Thoracic aorta (tissue), 2 donors: Measurements from ENCODE around the gene HDAC4. TPM values are rescaled to one million over a fixed set of nuclear protein-coding genes. Genes with fewer than 3 reads are reported as not detected.

Experiments used
- ATAC-seq: fragments of 150-250 bp; one replicate; pipeline ENCODE4 v1.8.0; 2017; ENCODE audit warnings: low read depth; ENCODE audit not compliant: insufficient number of reproducible peaks, low FRiP score
- DNase-seq: peaks from one replicate; pipeline ENCODE4 v3.0.0-alpha.2; 2020; ENCODE audit warnings: low spot score
- H3K27ac ChIP-seq, 2 donors: fragments of 200-600 bp; sonication (generic); 1 replicate in 1 of 2; 2 replicates in 1 of 2; pipeline ENCODE4 v1.5.1; 2016; ENCODE audit warnings: mild to moderate bottlenecking in 2 of 2, moderate library complexity in 2 of 2
- H3K27me3 ChIP-seq: fragments of 200-600 bp; sonication (generic); replicated peaks from 2 replicates; pipeline ENCODE4 v1.6.0; 2016; ENCODE audit warnings: mild to moderate bottlenecking; ENCODE audit not compliant: insufficient read depth
- H3K36me3 ChIP-seq: fragments of 200-600 bp; sonication (generic); one replicate; pipeline ENCODE4 v1.5.1; 2016
- H3K4me1 ChIP-seq, 2 donors: fragments of 200-600 bp; sonication (generic); 1 replicate in 1 of 2; 2 replicates in 1 of 2; pipeline versions ENCODE4 v1.5.1 to v1.6.0; 2016; ENCODE audit warnings: low read depth in 2 of 2, mild to moderate bottlenecking in 1 of 2; ENCODE audit not compliant: control insufficient read depth in 1 of 2
- H3K4me3 ChIP-seq: fragments of 200-600 bp; sonication (generic); 2 replicates; pipeline ENCODE4 v1.5.1; 2016; ENCODE audit warnings: mild to moderate bottlenecking
- H3K9me3 ChIP-seq: fragments of 200-600 bp; sonication (generic); 2 replicates; pipeline ENCODE4 v1.5.1; 2016
- total RNA-seq, 2 donors: library from RNA; depleted of rRNA; stranded (reverse); fragments of >200 nt; gene quantifications; one replicate each; pipeline versions ENCODE4 v1.1.0 to v1.2.3, GENCODE V29; 2016
- TF ChIP-seq, protein P1 (sequence below): fragments of 200-600 bp; sonication (generic); IDR thresholded peaks from one replicate; pipeline ENCODE4 v1.5.1; 2019; ENCODE audit warnings: antibody characterized with exemption

HDAC4 gene
- total RNA-seq, 2 donors from 2014 or later, result 79.2 to 163 TPM

DNA sequence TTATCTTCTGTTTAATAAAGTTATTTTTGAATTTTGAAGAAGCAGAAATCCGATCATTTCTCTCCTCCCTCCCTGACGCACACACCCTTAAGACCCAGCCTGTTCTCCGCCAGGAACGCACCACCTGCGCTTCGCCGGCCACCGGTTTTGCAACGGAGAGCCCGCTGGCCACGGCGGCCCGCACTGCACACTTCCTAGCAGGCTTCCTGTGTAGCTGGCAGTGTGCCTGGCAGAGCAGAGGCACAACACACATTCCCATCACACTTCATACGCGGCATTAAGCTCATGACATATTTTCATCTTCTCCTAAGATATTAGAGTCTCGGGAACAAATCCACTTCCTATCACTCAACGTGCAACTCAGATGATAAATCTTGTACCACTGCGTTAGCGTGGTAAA lies 148.0 kb downstream of the HDAC4 start:
- TF ChIP-seq, protein P1, sequence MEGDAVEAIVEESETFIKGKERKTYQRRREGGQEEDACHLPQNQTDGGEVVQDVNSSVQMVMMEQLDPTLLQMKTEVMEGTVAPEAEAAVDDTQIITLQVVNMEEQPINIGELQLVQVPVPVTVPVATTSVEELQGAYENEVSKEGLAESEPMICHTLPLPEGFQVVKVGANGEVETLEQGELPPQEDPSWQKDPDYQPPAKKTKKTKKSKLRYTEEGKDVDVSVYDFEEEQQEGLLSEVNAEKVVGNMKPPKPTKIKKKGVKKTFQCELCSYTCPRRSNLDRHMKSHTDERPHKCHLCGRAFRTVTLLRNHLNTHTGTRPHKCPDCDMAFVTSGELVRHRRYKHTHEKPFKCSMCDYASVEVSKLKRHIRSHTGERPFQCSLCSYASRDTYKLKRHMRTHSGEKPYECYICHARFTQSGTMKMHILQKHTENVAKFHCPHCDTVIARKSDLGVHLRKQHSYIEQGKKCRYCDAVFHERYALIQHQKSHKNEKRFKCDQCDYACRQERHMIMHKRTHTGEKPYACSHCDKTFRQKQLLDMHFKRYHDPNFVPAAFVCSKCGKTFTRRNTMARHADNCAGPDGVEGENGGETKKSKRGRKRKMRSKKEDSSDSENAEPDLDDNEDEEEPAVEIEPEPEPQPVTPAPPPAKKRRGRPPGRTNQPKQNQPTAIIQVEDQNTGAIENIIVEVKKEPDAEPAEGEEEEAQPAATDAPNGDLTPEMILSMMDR, result no peak
- Histone ChIP-seq H3K36me3 (no peaks in the 10 kb centered on the region), H3K27ac (peak overlapping the region in 1 of 2 donors; percentile 19), H3K4me1 (peaks cover 5 to 23% of the 10 kb centered on the region in 2 donors), H3K9me3 (no peaks in the 10 kb centered on the region), H3K27me3 (no peaks in the 10 kb centered on the region), H3K4me3 (peak overlapping the region; percentile 56)
- DNase-seq (no peak), ATAC-seq (no peak)

DNA sequence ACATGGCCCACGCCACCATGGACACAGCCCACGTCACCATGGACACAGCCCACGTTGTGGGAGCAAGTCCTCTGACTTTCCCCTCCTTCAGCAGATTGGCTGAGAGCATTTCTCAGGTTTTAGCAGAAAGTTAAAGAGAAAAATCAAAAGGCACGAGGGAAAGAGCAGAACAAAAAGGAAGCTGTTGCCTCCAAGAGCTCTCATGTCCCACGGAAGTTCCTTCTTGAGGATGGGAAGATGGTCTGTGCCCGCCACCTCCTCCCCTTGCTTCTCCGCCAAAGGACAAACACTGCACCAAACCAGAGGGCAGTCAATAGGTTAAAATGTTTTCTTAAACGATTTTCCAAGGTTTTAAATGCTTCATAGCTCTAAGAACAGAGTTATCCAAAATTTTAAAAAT lies 148.4 kb downstream of the HDAC4 start:
- Histone ChIP-seq H3K4me1 (peaks cover 5 to 23% of the 10 kb centered on the region in 2 donors), H3K9me3 (no peaks in the 10 kb centered on the region), H3K27me3 (no peaks in the 10 kb centered on the region), H3K27ac (no peak overlapping the region), H3K36me3 (no peaks in the 10 kb centered on the region), H3K4me3 (peak overlapping the region; percentile 56)
- TF ChIP-seq, protein P1, result no peak
- ATAC-seq, result no peak
- DNase-seq, result no peak

DNA sequence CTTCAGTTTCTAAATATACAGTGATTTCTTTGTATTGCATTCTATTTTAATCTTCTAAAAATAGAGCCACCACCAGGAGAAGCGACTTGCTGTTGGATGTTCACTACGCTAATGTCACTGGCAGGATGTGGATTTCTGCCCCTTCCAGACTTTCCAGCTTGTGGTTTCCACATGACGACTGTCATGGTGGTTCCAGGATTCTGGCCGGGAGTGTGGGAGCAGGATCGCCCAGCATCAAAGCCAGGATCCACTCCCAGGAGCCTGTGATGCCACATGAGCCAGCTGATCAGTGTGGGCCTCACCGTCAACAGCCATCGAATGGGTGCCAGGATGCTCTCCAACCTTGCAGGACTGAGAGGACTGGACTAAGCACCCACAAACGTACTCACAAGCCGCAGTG lies 148.8 kb downstream of the HDAC4 start:
- ATAC-seq (no peak), DNase-seq (no peak)
- Histone ChIP-seq H3K9me3 (no peaks in the 10 kb centered on the region), H3K4me1 (peaks cover 5 to 23% of the 10 kb centered on the region in 2 donors), H3K27ac (no peak overlapping the region), H3K27me3 (no peaks in the 10 kb centered on the region), H3K4me3 (no peak overlapping the region), H3K36me3 (no peaks in the 10 kb centered on the region)
- TF ChIP-seq, protein P1, result no peak

DNA sequence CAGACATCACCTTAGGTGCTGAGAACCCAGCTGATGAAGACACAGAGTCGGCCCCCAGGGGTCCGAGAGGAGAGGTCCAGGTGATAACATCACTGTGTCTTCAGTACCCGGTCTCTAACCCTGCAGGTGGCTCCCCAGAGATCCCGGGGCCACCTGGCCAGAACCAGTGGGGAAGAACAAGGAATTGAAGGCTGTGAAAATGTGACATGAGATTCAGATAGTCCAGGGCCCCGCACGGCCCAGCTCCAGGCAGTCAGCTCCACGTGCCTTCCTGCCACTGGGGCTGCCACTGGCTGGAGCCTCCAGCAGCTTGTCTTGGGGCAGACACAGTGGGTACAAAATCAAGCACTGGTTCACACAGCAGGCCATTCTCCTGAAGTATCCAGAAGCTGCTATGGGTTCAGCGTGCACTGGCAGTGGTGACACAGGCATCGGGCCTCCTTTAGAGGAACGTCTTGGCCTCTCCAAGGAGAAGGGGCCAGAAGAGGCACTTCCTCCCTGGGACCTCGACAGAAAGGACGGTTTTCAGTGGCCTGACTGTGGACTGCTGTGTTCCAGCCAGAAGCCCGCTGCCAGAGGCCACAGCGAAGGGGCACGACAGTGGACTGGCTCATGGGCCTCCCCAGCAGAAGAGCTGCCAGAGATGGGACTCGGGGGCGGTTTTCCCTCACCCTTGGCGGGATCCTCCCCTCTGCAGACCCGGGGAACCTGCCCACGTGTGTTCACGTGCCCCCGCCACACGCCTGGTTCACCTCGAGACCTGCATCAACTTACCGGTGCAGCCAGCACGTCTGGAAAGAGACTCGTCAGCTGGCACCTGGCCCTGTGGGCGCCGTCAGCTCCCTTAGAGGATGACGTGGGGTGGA lies 150.4 kb downstream of the HDAC4 start:
- Histone ChIP-seq H3K27me3 (no peaks in the 10 kb centered on the region), H3K4me1 (peaks cover 5 to 33% of the 10 kb centered on the region in 2 donors)

DNA sequence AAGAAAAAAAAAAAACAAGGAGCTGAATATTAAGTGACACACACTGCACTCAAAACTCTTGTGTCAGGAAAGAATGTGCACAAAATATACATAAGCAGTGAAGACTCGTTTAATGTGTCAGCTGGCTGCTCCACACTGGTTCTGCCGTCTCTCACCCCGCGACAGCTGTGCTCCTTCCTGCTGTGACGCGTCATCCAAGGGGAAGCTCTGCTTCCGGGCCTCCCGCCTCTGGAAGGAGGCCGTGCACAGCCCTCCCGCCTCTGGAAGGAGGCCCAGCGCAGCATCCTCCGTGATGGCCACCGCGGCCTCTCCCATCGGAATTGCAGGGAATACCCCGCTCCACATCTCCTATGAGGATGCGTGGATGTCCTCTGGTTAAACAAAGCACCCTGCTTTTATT lies 151.0 kb downstream of the HDAC4 start:
- ATAC-seq (no peak), DNase-seq (no peak)
- Histone ChIP-seq H3K9me3 (no peaks in the 10 kb centered on the region), H3K27ac (no peak overlapping the region), H3K4me3 (no peak overlapping the region), H3K36me3 (no peaks in the 10 kb centered on the region), H3K4me1 (peaks cover 9 to 40% of the 10 kb centered on the region in 2 donors), H3K27me3 (no peaks in the 10 kb centered on the region)
- TF ChIP-seq, protein P1, result no peak

More for the DNA sequence above, 150.4 kb downstream of the HDAC4 start:
- TF ChIP-seq, protein P1, result no peak
- no peak overlapping the region for H3K4me3 ChIP-seq
- H3K9me3 ChIP-seq, result no peaks in the 10 kb centered on the region
- H3K36me3 ChIP-seq, result no peaks in the 10 kb centered on the region
- ATAC-seq (no peak), DNase-seq (no peak)
- H3K27ac ChIP-seq, result no peak overlapping the region
